Right lobe of liver (tissue), 6 donors: Measurements from ENCODE around the gene MRPS18A. TPM values are rescaled to one million over a fixed set of nuclear protein-coding genes. Genes with fewer than 3 reads are reported as not detected.
A peak's percentile ranks its signal among the peaks of the same experiment; 100 is the strongest.

Experiments
- ATAC-seq, 4 donors: fragments of 200-7000 bp; cut with Tn5 transposase; one replicate each; pipeline ENCODE4 v1.9.1; 2020; ENCODE audit warnings: mild to moderate bottlenecking in 4 of 4, moderate library complexity in 4 of 4
- DNase-seq, 3 donors: peaks; one replicate each; pipeline ENCODE4 v3.0.0-alpha.2; 2020
- H3K27ac ChIP-seq, 3 donors: fragments of 200-600 bp; one replicate each; pipeline ENCODE4 v1.8.0; 2022
- H3K27me3 ChIP-seq, 2 donors: fragments of 200-600 bp; one replicate each; pipeline ENCODE4 v1.8.0; 2022
- H3K36me3 ChIP-seq, 4 donors: fragments of 200-600 bp; sonication (generic) in 1 of 4; one replicate each; pipeline versions ENCODE4 v1.5.1 to v1.8.0; 2017 to 2022; ENCODE audit warnings: control low read depth in 1 of 4
- H3K4me1 ChIP-seq, 4 donors: fragments of 200-600 bp; sonication (generic) in 1 of 4; one replicate each; pipeline versions ENCODE4 v1.5.1 to v1.8.0; 2017 to 2022; ENCODE audit warnings: control low read depth in 1 of 4
- H3K4me3 ChIP-seq, 3 donors: fragments of 200-600 bp; one replicate each; pipeline ENCODE4 v1.8.0; 2022
- H3K9me3 ChIP-seq, 4 donors: fragments of 200-600 bp; sonication (generic) in 1 of 4; one replicate each; pipeline versions ENCODE4 v1.5.1 to v1.8.0; 2017 to 2022; ENCODE audit warnings: control low read depth in 1 of 4
- CTCF ChIP-seq, 4 donors: fragments of 200-600 bp in 3 of 4; fragments of 450-650 bp in 1 of 4; IDR thresholded peaks; one replicate each; pipeline versions ENCODE4 v1.5.1 to v1.8.0; 2016 to 2022; ENCODE audit warnings: antibody characterized with exemption in 4 of 4, mild to moderate bottlenecking in 2 of 4
- POLR2A ChIP-seq: fragments of 450-650 bp; IDR thresholded peaks from one replicate; pipeline ENCODE4 v1.6.1; 2017; ENCODE audit warnings: antibody characterized with exemption, mild to moderate bottlenecking
- WGBS: methylation state at CpG from one replicate; pipeline ENCODE4 v1.1.6; 2018; ENCODE audit warnings: low coverage, low lambda C conversion rate; ENCODE audit not compliant: insufficient coverage; ENCODE audit errors: missing lambda C conversion rate; 5-methylcytosine and 5-hydroxymethylcytosine counted together
- intact Hi-C, 2 donors: fragments of 100-400 bp; cut with DNase I; formaldehyde crosslinking; loops; one replicate each; pipeline versions ENCODE4 v1.11.2 to v1.14.1; 2022
- total RNA-seq, 6 experiments: library from RNA; depleted of rRNA in 2 of 6; stranded (reverse); fragments of >200 nt in 2 of 6; fragmentation: NEBNext Ultra II Directional in 3 of 6; extraction: Animal tissue kit (Norgen Biotek cat#: 25700) in 3 of 6; gene quantifications; one replicate each; pipeline versions ENCODE4 v1.1.0 to v1.2.4, GENCODE V29; 2016 to 2023
- donor health status: DM: no; HTN: yes; CAD: no.
- donor health status: DM: no; HTN: no; CAD: no.
- donor health status: DM: no; HTN: no; CAD: no.
- donor health status: DM: no; HTN: yes; CAD: no.
- donor health status: DM: no; HTN: yes; CAD: no.

The MRPS18A gene
- total RNA-seq, 6 experiments from 2014 or later, result 23.5 to 45.4 (median 25.6) TPM

- intact Hi-C loops, result no loop called here
- Histone ChIP-seq H3K9me3 (no peaks in the 10 kb centered on the region), H3K4me3 (no peak overlapping the region), H3K27me3 (no peaks in the 10 kb centered on the region), H3K4me1 (no peaks in the 10 kb centered on the region), H3K27ac (no peak overlapping the region), H3K36me3 (no peaks in the 10 kb centered on the region)
- TF ChIP-seq CTCF (IDR thresholded peaks at IDR 0.05) (no peak), POLR2A (no peak)
- DNase-seq (peak in 1 of 3 donors; percentile 33), ATAC-seq (no peak)
- WGBS, result 60% methylated on average over 2 of the region's 3 CpGs
Observed at GRCh38 chr6:43734294-43734665, 46.7 kb upstream of the MRPS18A start.

- no peaks in the 10 kb centered on the region for H3K36me3 ChIP-seq
- DNase-seq, result peak in 1 of 3 donors; percentile 33
- ATAC-seq, result no peak
- WGBS, result 43% methylated on average over 9 of the region's 10 CpGs
- intact Hi-C loops, result no loop called here
- H3K27ac ChIP-seq, result no peak overlapping the region
- H3K4me3 ChIP-seq, result no peak overlapping the region
- no peaks in the 10 kb centered on the region for H3K27me3 ChIP-seq
- H3K4me1 ChIP-seq, result no peaks in the 10 kb centered on the region
- H3K9me3 ChIP-seq, result no peaks in the 10 kb centered on the region
- no peak for TF ChIP-seq CTCF (IDR thresholded peaks at IDR 0.05)
Observed at GRCh38 chr6:43733471-43734293, 46.1 kb upstream of the MRPS18A start.

GRCh38 chr6:43730634-43731033 is 43.0 kb upstream of the MRPS18A start:
- intact Hi-C loops, result no loop called here

GRCh38 chr6:43729537-43729936 is 41.9 kb upstream of the MRPS18A start:
- no peaks in the 10 kb centered on the region for H3K4me1 ChIP-seq
- no peaks in the 10 kb centered on the region for H3K9me3 ChIP-seq
- no peak overlapping the region for H3K27ac ChIP-seq
- H3K36me3 ChIP-seq, result no peaks in the 10 kb centered on the region
- no peak for DNase-seq
- no peak overlapping the region for H3K4me3 ChIP-seq
- H3K27me3 ChIP-seq, result no peaks in the 10 kb centered on the region
- 78% methylated on average over 6 of the region's 6 CpGs for WGBS
- TF ChIP-seq CTCF (IDR thresholded peaks at IDR 0.05) (no peak), POLR2A (no peak)
- no peak for ATAC-seq
- intact Hi-C loops, result no loop called here

More at GRCh38 chr6:43730634-43731033, 43.0 kb upstream of the MRPS18A start:
- H3K36me3 ChIP-seq, result no peaks in the 10 kb centered on the region
- DNase-seq (no peak), ATAC-seq (no peak)
- no peaks in the 10 kb centered on the region for H3K4me1 ChIP-seq
- TF ChIP-seq CTCF (IDR thresholded peaks at IDR 0.05) (no peak), POLR2A (no peak)
- H3K4me3 ChIP-seq, result no peak overlapping the region
- H3K27me3 ChIP-seq, result no peaks in the 10 kb centered on the region
- H3K9me3 ChIP-seq, result no peaks in the 10 kb centered on the region
- H3K27ac ChIP-seq, result no peak overlapping the region
